WTC11 (cell line): Measurements from ENCODE around the gene SH2B3. TPM values are rescaled to one million over a fixed set of nuclear protein-coding genes. Genes with fewer than 3 reads are reported as not detected.

Experiments
- AR ChIP-seq: fragments of 250-450 bp; sonication (Bioruptor Pico); IDR thresholded peaks from 2 replicates; pipeline ENCODE4 v1.9.0; 2021; ENCODE audit warnings: mild to moderate bottlenecking
- ARID4B ChIP-seq: sonication (generic); formaldehyde crosslinking; IDR thresholded peaks from 2 replicates; pipeline ENCODE4 v1.8.0; 2023; ENCODE audit warnings: missing genetic modification reagents, mild to moderate bottlenecking, borderline replicate concordance
- ATF1 ChIP-seq: sonication (generic); formaldehyde crosslinking; IDR thresholded peaks from 2 replicates; pipeline ENCODE4 v1.8.1; 2023; ENCODE audit warnings: mild to moderate bottlenecking, moderate library complexity, missing genetic modification reagents
- E2F5 ChIP-seq: sonication (generic); formaldehyde crosslinking; IDR thresholded peaks from 2 replicates; pipeline ENCODE4 v1.8.1; 2022; ENCODE audit warnings: mild to moderate bottlenecking, moderate library complexity, missing genetic modification reagents
- EMX1 ChIP-seq: fragments of 250-450 bp; sonication (Bioruptor Pico); IDR thresholded peaks from 2 replicates; pipeline ENCODE4 v1.8.0; 2021; ENCODE audit warnings: mild to moderate bottlenecking
- ERG ChIP-seq: fragments of 250-450 bp; sonication (Bioruptor Pico); IDR thresholded peaks from 2 replicates; pipeline ENCODE4 v1.8.0; 2021; ENCODE audit warnings: mild to moderate bottlenecking
- FOXJ3 ChIP-seq: sonication (generic); formaldehyde crosslinking; IDR thresholded peaks from 2 replicates; pipeline ENCODE4 v1.9.0; 2021; ENCODE audit warnings: missing genetic modification reagents, mild to moderate bottlenecking, borderline replicate concordance
- FOXK1 ChIP-seq: sonication (generic); formaldehyde crosslinking; IDR thresholded peaks from 2 replicates; pipeline ENCODE4 v1.8.0; 2022; ENCODE audit warnings: mild to moderate bottlenecking, moderate library complexity, missing genetic modification reagents
- FOXP1 ChIP-seq: sonication (generic); formaldehyde crosslinking; IDR thresholded peaks from 2 replicates; pipeline ENCODE4 v1.8.0; 2022; ENCODE audit warnings: missing genetic modification reagents, mild to moderate bottlenecking, moderate library complexity, borderline replicate concordance
- GABPB1 ChIP-seq: sonication (generic); formaldehyde crosslinking; IDR thresholded peaks from 2 replicates; pipeline ENCODE4 v1.8.1; 2023; ENCODE audit warnings: mild to moderate bottlenecking, missing genetic modification reagents
- GTF2I ChIP-seq: fragments of 250-450 bp; sonication (Bioruptor Pico); conservative IDR thresholded peaks from 2 replicates; pipeline ENCODE4 v1.4.0; 2021; ENCODE audit warnings: mild to moderate bottlenecking
- HMGA2 ChIP-seq: fragments of 250-450 bp; sonication (Bioruptor Pico); IDR thresholded peaks from 2 replicates; pipeline ENCODE4 v1.4.0; 2021; ENCODE audit warnings: mild to moderate bottlenecking, moderate library complexity
- HMGXB4 ChIP-seq: sonication (generic); formaldehyde crosslinking; IDR thresholded peaks from 2 replicates; pipeline ENCODE4 v1.8.1; 2023; ENCODE audit warnings: mild to moderate bottlenecking, moderate library complexity, missing genetic modification reagents
- IRF1 ChIP-seq: sonication (generic); formaldehyde crosslinking; IDR thresholded peaks from 2 replicates; pipeline ENCODE4 v1.8.0; 2023; ENCODE audit warnings: missing genetic modification reagents
- MXD4 ChIP-seq: fragments of 250-450 bp; sonication (Bioruptor Pico); IDR thresholded peaks from 2 replicates; pipeline ENCODE4 v1.8.0; 2021; ENCODE audit warnings: mild to moderate bottlenecking, moderate library complexity, borderline replicate concordance
- NFE2L1 ChIP-seq: sonication (generic); formaldehyde crosslinking; IDR thresholded peaks from 2 replicates; pipeline ENCODE4 v1.8.1; 2023; ENCODE audit warnings: missing genetic modification reagents
- NFYB ChIP-seq: sonication (generic); formaldehyde crosslinking; conservative IDR thresholded peaks from 2 replicates; pipeline ENCODE4 v1.8.0; 2022; ENCODE audit warnings: low read depth, missing genetic modification reagents
- NR1H2 ChIP-seq: sonication (generic); formaldehyde crosslinking; IDR thresholded peaks from 2 replicates; pipeline ENCODE4 v1.9.0; 2021; ENCODE audit warnings: mild to moderate bottlenecking, moderate library complexity, missing genetic modification reagents
- NR2C2 ChIP-seq: sonication (generic); formaldehyde crosslinking; IDR thresholded peaks from 2 replicates; pipeline ENCODE4 v1.8.0; 2022; ENCODE audit warnings: mild to moderate bottlenecking, missing genetic modification reagents
- OVOL2 ChIP-seq: fragments of 250-450 bp; sonication (Bioruptor Pico); IDR thresholded peaks from 2 replicates; pipeline ENCODE4 v1.9.0; 2021; ENCODE audit warnings: mild to moderate bottlenecking, borderline replicate concordance
- SP1 ChIP-seq: sonication (generic); formaldehyde crosslinking; conservative IDR thresholded peaks from 2 replicates; pipeline ENCODE4 v1.8.1; 2022; ENCODE audit warnings: missing genetic modification reagents
- TEAD4 ChIP-seq: sonication (generic); formaldehyde crosslinking; IDR thresholded peaks from 2 replicates; pipeline ENCODE4 v1.8.0; 2022; ENCODE audit warnings: mild to moderate bottlenecking, missing genetic modification reagents
- ZNF232 ChIP-seq: sonication (generic); formaldehyde crosslinking; IDR thresholded peaks from 2 replicates; pipeline ENCODE4 v1.8.0; 2022; ENCODE audit warnings: mild to moderate bottlenecking, missing genetic modification reagents
- ZNF281 ChIP-seq: sonication (generic); formaldehyde crosslinking; IDR thresholded peaks from 2 replicates; pipeline ENCODE4 v1.8.0; 2023; ENCODE audit warnings: mild to moderate bottlenecking, missing genetic modification reagents
- ZNF416 ChIP-seq: fragments of 250-450 bp; sonication (Bioruptor Pico); IDR thresholded peaks from 2 replicates; pipeline ENCODE4 v1.9.0; 2021; ENCODE audit warnings: mild to moderate bottlenecking, inconsistent platforms
- total RNA-seq: library from RNA; stranded (reverse); gene quantifications from 3 replicates; pipeline ENCODE4 v1.2.3, GENCODE V29; 2021

The SH2B3 gene
- total RNA-seq, 1 experiment from 2014 or later: 31.8 TPM

GRCh38 chr12:111396726-111397445 lies 8.8 kb upstream of the SH2B3 start (continued):
- TF ChIP-seq ZNF281 (CRISPR knock-in tag) (no peak), NFYB (CRISPR knock-in tag) (no peak), ARID4B (CRISPR knock-in tag) (no peak), ZNF232 (0 out of 2 replicates have a peak, but pooled peaks have one; percentile 51), SP1 (no peak), NR2C2 (CRISPR knock-in tag) (no peak), FOXJ3 (no peak), HMGXB4 (CRISPR knock-in tag) (0 out of 2 replicates have a peak, but pooled peaks have one; percentile 77), NR1H2 (CRISPR knock-in tag) (no peak), FOXP1 (CRISPR knock-in tag) (peak; percentile 53; the same call in 1 of the 2 replicates), FOXK1 (CRISPR knock-in tag) (no peak), ATF1 (no peak), ERG (no peak), OVOL2 (no peak), ZNF416 (CRISPR knock-in tag) (peak; percentile 8; the same call in 1 of the 2 replicates), MXD4 (no peak), GABPB1 (CRISPR knock-in tag) (peak; percentile 61), NFE2L1 (CRISPR knock-in tag) (no peak), TEAD4 (CRISPR knock-in tag) (no peak), GTF2I (CRISPR knock-in tag) (peak; percentile 94), E2F5 (CRISPR knock-in tag) (no peak), IRF1 (CRISPR knock-in tag) (no peak), HMGA2 (CRISPR knock-in tag) (no peak), EMX1 (CRISPR knock-in tag) (no peak), AR (CRISPR knock-in tag) (no peak)
